GM23338 (cell line): Measurements from ENCODE around the gene MUC5AC. TPM values are rescaled to one million over a fixed set of nuclear protein-coding genes. Genes with fewer than 3 reads are reported as not detected.

Experiments
- CREB1 ChIP-seq: fragments of 250-450 bp; sonication (Bioruptor Pico); IDR thresholded peaks from 2 replicates; pipeline ENCODE4 v1.5.0; 2020; ENCODE audit warnings: low read depth, mild to moderate bottlenecking, moderate library complexity
- EZH2 ChIP-seq: fragments of 200-600 bp; sonication (generic); IDR thresholded peaks from one replicate; pipeline ENCODE4 v1.8.0; 2017; ENCODE audit warnings: antibody characterized with exemption, mild to moderate bottlenecking, low read depth; ENCODE audit not compliant: unreplicated experiment
- EZH2phosphoT487 ChIP-seq: fragments of 200-600 bp; sonication (generic); IDR thresholded peaks from one replicate; pipeline ENCODE4 v1.8.1; 2018; ENCODE audit warnings: antibody characterized with exemption; ENCODE audit not compliant: unreplicated experiment
- JUNB ChIP-seq: IDR thresholded peaks from one replicate; pipeline ENCODE4 v1.6.1; 2016; ENCODE audit warnings: antibody characterized with exemption; ENCODE audit not compliant: unreplicated experiment
- NANOG ChIP-seq: IDR thresholded peaks from 2 replicates; pipeline ENCODE4 v1.6.1; 2016; ENCODE audit warnings: antibody characterized with exemption, borderline replicate concordance
- REST ChIP-seq: IDR thresholded peaks from one replicate; pipeline ENCODE4 v1.6.1; 2018; ENCODE audit warnings: antibody characterized with exemption; ENCODE audit not compliant: unreplicated experiment
- STAT1 ChIP-seq: IDR thresholded peaks from one replicate; pipeline ENCODE4 v1.6.1; 2016; ENCODE audit warnings: antibody characterized with exemption; ENCODE audit not compliant: unreplicated experiment
- ZNF114 ChIP-seq: fragments of 250-450 bp; sonication (Bioruptor Pico); IDR thresholded peaks from 2 replicates; pipeline ENCODE4 v1.5.0; 2020; ENCODE audit warnings: mild to moderate bottlenecking, moderate library complexity
- ZNF331 ChIP-seq: fragments of 250-450 bp; sonication (Bioruptor Pico); IDR thresholded peaks from 2 replicates; pipeline ENCODE4 v1.5.0; 2020; ENCODE audit warnings: low read depth, mild to moderate bottlenecking, moderate library complexity
- ZNF462 ChIP-seq: fragments of 250-450 bp; sonication (Bioruptor Pico); IDR thresholded peaks from 2 replicates; pipeline ENCODE4 v1.5.0; 2020; ENCODE audit warnings: mild to moderate bottlenecking, moderate library complexity
- polyA plus RNA-seq: library from polyadenylated mRNA; unstranded; fragments of >200 nt; fragmentation: Nextera tagmentation; extraction: Ambion mirVana; gene quantifications from 2 replicates; pipeline ENCODE4 v1.2.1, GENCODE V29; 2016
- total RNA-seq: library from RNA; depleted of rRNA; stranded (reverse); fragments of >200 nt; shearing (Covaris generic); gene quantifications from 2 replicates; pipeline ENCODE4 v1.2.3, GENCODE V29; 2014
- TF ChIP-seq, protein P1 (sequence below), 2 experiments: fragments of 200-600 bp in 1 of 2; sonication (generic) in 1 of 2; conservative IDR thresholded peaks; 2 replicates each; pipeline versions ENCODE4 v1.5.1 to v1.6.1; 2016 to 2017; ENCODE audit warnings: antibody characterized with exemption in 2 of 2, low read depth in 2 of 2, mild to moderate bottlenecking in 2 of 2, moderate library complexity in 1 of 2

Gene MUC5AC
- total and polyA plus RNA-seq, 2 experiments from 2014 or later, result not detected

GRCh38 chr11:1237128-1237580 is 79.4 kb downstream of the MUC5AC start (continued):
- TF ChIP-seq ZNF462 (no peak), JUNB (no peak), NANOG (no peak), EZH2phosphoT487 (no peak), ZNF331 (CRISPR knock-in tag) (no peak), ZNF114 (CRISPR knock-in tag) (no peak), REST (no peak), EZH2 (no peak), STAT1 (no peak), CREB1 (CRISPR knock-in tag) (no peak)
- TF ChIP-seq, protein P1, sequence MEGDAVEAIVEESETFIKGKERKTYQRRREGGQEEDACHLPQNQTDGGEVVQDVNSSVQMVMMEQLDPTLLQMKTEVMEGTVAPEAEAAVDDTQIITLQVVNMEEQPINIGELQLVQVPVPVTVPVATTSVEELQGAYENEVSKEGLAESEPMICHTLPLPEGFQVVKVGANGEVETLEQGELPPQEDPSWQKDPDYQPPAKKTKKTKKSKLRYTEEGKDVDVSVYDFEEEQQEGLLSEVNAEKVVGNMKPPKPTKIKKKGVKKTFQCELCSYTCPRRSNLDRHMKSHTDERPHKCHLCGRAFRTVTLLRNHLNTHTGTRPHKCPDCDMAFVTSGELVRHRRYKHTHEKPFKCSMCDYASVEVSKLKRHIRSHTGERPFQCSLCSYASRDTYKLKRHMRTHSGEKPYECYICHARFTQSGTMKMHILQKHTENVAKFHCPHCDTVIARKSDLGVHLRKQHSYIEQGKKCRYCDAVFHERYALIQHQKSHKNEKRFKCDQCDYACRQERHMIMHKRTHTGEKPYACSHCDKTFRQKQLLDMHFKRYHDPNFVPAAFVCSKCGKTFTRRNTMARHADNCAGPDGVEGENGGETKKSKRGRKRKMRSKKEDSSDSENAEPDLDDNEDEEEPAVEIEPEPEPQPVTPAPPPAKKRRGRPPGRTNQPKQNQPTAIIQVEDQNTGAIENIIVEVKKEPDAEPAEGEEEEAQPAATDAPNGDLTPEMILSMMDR (conservative IDR thresholded peaks at IDR 0.05; ENCODE audit: low read depth in 2 of 2), result no peak
